ENCODE measurements around the gene RHBDL1.

RHBDL1 gene

GRCh38 chr16:721765-722540 lies 46.5 kb downstream of the RHBDL1 start:
- no peak for DNase-seq

- DNase-seq, result no peak
Observed at GRCh38 chr16:722835-723633, 47.6 kb downstream of the RHBDL1 start.

DNA sequence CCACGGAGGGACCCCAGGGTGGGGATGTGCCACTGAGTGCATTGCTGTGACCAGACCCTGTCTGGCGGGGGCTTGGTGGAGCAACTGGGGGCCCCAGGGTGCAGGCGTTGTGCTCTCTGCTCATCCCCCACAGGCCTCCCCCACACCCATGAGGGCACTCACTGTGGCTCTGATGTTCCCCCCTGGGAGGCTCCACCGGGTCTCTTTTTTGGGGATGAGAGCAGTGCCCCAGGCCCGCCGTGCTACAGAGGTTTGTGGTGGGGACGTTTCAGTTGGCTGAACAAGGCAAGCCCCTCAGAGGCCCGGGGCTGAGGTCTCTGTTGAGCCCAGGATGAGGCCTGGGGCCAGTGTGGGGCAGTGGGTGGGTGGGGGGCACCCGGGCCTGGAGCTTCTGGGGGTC lies 48.2 kb downstream of the RHBDL1 start:
- no peak for DNase-seq

- no peak for DNase-seq
Observed at GRCh38 chr16:724188-725040, 48.9 kb downstream of the RHBDL1 start.

DNA sequence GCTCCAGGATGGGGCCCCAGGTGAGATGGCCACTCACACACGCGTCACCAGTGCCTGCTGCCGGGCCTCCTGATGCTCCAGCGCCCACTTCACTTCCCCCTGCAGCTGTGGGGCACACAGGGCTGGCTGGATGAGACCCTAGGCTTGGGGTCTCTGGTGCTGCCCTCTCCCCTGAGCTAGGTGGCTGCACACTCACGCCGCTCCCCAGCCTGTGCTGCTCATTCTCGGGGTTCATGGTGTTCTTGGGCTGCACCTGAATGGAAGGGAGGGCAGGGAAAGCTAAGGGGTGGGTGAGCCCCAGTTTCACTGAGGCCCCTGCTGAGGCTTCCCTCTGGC lies 49.5 kb downstream of the RHBDL1 start:
- no peak for DNase-seq

DNA sequence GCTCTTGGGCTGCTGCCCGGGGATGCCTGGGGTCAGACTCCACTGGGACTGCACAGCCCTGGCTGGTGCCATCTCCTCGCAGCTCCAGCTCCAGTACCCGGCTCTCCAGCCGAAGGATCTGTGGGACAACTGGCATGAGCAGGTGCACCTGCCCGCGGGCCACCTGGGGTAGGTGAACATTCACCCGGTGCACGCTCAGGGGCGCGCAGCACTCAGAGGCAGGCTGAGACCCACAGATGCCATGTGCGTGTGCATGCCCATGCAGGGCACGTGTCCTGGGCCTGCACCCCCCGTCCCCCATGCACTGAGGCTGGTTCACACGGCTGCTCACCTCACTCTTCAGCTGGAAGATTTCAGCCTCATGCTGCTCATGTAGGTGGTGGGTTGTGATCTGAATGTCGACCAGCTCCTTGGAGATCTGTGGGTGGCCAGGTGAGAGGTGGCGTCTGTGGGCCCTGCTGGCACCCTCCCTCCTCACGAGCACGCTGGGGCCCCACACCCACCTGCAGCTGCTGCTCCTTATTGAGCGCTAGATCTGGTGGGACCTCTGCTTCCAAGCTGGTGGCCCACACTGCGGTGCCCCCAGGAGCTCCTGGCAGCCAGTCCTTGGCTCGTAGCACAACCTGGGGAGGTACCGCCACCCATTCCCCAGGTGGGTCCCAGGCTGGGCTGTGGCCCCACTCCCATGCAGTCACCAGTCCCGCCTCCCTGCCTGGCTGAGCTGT lies 50.2 kb downstream of the RHBDL1 start:
- DNase-seq, result no peak

DNA sequence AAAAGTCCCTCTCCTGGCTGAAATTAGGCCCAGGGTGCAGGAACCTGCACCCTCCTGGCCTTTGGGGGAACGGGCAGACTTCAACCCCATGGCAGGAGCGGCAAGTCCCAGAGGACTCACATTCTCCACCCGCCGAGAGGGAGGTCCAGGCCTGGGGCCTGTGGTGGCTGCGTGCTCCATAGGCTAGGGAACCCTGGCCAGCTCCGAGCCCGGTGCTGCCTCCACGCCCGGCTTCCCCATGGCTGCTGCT lies 50.6 kb downstream of the RHBDL1 start:
- DNase-seq, result no peak

DNA sequence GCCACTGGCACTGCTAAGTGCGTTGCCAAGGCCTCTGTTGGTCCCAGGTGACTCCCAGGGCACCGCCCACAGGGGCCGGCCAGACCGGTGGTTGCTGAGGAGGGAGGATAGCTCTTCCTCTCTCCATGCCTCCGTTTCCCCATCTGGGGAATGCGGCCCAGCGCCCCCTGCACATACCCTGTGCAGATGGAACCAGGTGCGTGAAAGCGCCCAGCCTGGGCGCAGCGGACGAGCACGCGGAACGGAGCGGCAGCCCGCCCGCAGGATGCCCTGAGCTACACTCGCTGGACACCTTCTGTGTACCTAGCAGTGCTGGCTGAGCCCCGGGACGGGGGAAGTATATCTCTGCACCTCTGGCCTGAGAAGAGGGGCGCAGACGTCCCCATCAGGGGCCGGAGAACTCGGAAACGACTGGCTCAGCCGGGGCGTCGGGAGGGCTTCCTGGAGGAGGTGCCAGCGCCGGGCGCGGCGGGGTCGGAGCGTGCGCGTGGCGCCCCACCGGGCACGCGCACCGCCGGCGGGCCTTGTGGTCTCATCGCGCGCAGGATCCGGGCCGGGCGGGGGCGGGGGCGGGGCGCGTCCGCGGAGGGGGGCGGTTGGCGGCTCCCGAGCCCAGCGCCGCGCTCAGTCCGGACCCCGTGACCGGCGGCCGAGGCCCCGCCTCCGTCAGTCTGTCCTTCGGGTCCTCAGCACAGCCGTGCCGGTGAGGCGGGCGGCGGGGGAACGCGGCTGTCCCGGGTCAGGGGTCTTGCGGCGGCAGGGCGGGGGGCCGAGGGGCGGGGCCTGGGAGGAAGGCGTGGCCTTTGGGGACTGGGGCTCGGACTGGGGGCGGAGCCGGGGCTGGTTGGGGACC lies 51.2 kb downstream of the RHBDL1 start, which contains the start of the genes CCDC78 and HAGHL:
TSS of gene CCDC78 (minus strand) at position 6 of the 853 bp plus-strand sequence. CDS start 76 bp downstream, outside the sequence.
TSS of gene HAGHL (plus strand) at position 669 of the 853 bp plus-strand sequence. CDS start 404 bp downstream, outside the sequence.
- no peak for DNase-seq

GRCh38 chr16:727291-727977 lies 52.0 kb downstream of the RHBDL1 start:
- no peak for DNase-seq

Data from NCI-H774 (cell line).